Stimulated activated memory B cell treated with anti-CD40 and anti-IgM and Interleukin-4, amounts not matched to agents 10 μg/mL and 1 μg/mL and 100 μg/mL, for 72 hours (primary cell): Measurements from ENCODE around the gene TYRO3.

Experiments used
- ATAC-seq: fragments of 150-1000 bp; cut with Tn5 transposase; 2 replicates; pipeline ENCODE4 v1.10.0; 2021
- H3K27ac Mint-ChIP-seq: one replicate; pipeline ENCODE4 v1.8.0; 2022; ENCODE audit warnings: mild to moderate bottlenecking, mixed read lengths
- H3K27me3 Mint-ChIP-seq: one replicate; pipeline ENCODE4 v1.8.0; 2022; ENCODE audit warnings: mixed read lengths
- H3K36me3 Mint-ChIP-seq: one replicate; pipeline ENCODE4 v1.8.0; 2022; ENCODE audit warnings: mixed read lengths
- H3K4me1 Mint-ChIP-seq: one replicate; pipeline ENCODE4 v1.8.0; 2022; ENCODE audit warnings: mixed read lengths
- H3K4me3 Mint-ChIP-seq: one replicate; pipeline ENCODE4 v1.8.0; 2022; ENCODE audit warnings: mild to moderate bottlenecking, moderate library complexity, mixed read lengths
- H3K9me3 Mint-ChIP-seq: one replicate; pipeline ENCODE4 v1.8.0; 2022; ENCODE audit warnings: mixed read lengths

Gene TYRO3

DNA sequence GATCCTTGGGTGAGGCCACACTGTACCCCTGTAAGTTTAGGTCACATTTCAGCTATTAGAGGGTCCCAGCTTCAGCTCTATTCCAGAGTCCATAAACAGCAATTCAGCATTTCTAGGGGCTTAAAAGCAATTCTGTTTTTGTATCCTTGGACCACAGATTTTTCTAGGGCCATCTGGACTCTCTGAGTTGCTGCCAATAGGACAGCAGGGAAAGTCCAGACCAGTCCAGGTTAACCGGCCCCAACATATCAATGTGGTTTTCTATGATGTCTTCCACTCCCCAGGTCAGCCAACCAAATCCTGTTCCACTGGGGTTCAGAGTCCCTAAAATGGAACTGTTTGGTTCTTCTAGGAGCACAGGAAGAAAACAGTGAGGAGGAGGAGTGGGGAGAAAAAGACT is 40.0 kb downstream of the TYRO3 start:
- Mint-ChIP-seq H3K4me3 (no peak overlapping the region), H3K9me3 (no peaks in the 10 kb centered on the region), H3K27ac (no peak overlapping the region), H3K27me3 (no peaks in the 10 kb centered on the region), H3K36me3 (no peaks in the 10 kb centered on the region), H3K4me1 (peaks cover 4% of the 10 kb centered on the region)
- no peak for ATAC-seq

DNA sequence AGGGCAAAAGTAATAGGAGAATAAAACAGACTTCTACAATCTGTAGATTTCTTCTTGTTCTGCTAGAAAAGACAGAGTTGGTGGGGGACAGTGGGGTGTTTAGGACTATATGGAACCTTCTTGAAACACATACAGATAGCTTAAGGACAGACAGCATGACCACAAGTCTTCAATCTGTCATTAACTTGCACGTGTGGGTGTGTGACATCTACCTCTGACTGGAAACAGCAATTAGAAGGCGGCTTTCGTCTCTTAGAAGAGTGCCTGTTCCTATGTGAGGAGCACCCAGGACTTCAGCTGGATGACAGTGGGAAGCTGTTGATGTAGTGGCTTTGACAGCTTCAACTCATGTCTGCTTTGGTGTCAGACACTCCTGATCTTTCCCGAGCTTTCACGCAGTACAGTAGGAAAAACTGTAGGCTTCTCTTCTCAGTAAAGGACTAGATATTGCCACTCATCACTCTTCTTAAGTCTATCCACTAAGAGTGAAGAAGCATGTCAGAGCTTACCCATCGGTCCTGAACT is 44.5 kb downstream of the TYRO3 start:
- H3K27ac Mint-ChIP-seq = no peak overlapping the region
- H3K36me3 Mint-ChIP-seq = no peaks in the 10 kb centered on the region
- H3K4me3 Mint-ChIP-seq = no peak overlapping the region
- peaks cover 10% of the 10 kb centered on the region for H3K4me1 Mint-ChIP-seq
- no peak for ATAC-seq
- no peaks in the 10 kb centered on the region for H3K9me3 Mint-ChIP-seq
- peaks cover 16% of the 10 kb centered on the region for H3K27me3 Mint-ChIP-seq

DNA sequence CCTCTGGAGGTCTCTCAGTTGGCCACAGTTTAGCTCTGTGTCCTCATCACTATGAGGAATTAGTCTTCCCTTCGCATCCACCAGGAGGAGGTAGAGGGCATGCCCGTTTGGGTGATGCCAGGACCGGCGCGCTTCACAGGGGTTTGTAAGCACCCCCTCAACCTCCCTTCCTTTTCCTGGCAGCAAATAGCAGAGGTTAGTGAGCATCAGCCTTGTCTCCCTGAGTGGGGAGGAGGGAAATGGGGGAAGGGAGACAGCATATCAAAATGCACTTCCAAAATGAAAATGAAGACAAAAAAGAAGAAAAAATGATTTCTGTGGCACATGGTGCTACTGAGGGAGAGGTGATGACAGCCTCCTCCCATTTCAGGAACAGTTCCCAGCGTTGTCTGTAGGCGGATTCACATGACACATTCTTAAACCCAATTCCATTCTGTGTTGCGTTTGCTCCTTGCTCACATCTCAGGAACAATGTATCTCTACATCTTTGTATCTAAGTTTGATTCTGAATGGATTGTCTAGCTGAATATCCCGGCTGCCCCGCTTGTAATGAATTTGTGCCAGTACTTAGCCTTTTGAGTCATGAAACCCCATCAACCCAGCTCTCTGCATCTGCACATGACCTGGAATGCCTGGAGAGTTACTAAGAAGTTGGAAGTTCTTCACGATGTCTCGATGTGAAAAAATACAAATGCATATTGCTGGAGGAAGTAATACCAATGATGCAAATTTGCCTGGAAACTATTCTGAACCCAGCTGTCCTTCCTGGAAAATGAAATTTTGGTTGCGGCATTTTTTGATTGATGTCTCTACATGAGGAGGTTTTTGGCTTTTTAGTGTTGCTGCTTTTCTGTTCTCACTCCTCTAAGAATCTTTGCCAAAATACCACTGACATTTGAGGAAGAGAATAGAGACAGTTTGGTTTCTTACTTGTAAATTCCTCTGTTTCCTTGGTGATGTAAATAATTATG is 45.2 kb downstream of the TYRO3 start:
- H3K27ac Mint-ChIP-seq = no peak overlapping the region
- no peaks in the 10 kb centered on the region for H3K36me3 Mint-ChIP-seq
- ATAC-seq = peak; percentile 77
- H3K9me3 Mint-ChIP-seq = no peaks in the 10 kb centered on the region
- peaks cover 10% of the 10 kb centered on the region for H3K4me1 Mint-ChIP-seq
- peak overlapping the region; percentile 75 for H3K4me3 Mint-ChIP-seq
- H3K27me3 Mint-ChIP-seq = peaks cover 16% of the 10 kb centered on the region

DNA sequence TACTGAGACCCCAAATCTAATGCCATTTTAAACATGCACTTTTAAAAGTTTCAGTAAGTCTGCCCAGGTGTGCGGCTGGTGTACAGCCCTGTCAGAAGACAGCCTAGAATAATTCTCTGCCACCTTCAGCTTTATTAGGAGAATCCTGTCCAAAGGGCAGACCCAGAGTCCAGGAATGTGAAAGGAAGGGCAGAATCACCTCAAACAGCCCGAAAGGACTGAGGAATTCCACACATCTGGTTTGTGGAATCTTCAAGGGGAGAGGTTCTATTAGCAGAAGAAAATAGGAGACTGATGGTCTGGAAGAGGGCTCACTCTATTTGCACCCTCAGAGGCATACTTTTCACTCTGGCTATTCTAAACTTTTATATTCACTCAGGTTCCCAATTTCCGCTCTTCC is 46.6 kb downstream of the TYRO3 start:
- no peak overlapping the region for H3K4me3 Mint-ChIP-seq
- H3K27ac Mint-ChIP-seq = no peak overlapping the region
- H3K4me1 Mint-ChIP-seq = peaks cover 10% of the 10 kb centered on the region
- no peaks in the 10 kb centered on the region for H3K36me3 Mint-ChIP-seq
- H3K9me3 Mint-ChIP-seq = no peaks in the 10 kb centered on the region
- H3K27me3 Mint-ChIP-seq = peaks cover 16% of the 10 kb centered on the region
- ATAC-seq = no peak

DNA sequence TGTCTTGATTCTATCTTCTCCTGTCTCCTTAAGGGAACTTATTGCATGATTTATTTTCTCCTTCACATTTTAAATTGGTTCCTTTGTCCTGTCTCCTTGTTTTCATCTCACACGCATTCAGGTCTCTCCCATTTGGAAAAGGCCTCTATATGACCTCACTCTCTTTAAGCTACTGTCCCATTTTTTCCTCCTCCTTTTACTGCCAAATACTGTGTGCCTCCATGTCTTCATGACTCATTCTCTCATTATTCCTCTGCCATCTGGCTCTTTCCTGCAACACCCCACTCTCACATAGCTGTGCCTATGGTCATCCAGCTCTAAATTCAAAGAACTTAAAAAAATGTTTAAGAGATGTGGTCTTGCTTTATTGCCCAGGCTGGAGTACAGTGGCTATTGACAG is 48.0 kb downstream of the TYRO3 start:
- ATAC-seq = no peak
- H3K36me3 Mint-ChIP-seq = no peaks in the 10 kb centered on the region
- no peak overlapping the region for H3K27ac Mint-ChIP-seq
- no peaks in the 10 kb centered on the region for H3K9me3 Mint-ChIP-seq
- H3K4me1 Mint-ChIP-seq = peaks cover 10% of the 10 kb centered on the region
- no peak overlapping the region for H3K4me3 Mint-ChIP-seq
- peaks cover 16% of the 10 kb centered on the region for H3K27me3 Mint-ChIP-seq

DNA sequence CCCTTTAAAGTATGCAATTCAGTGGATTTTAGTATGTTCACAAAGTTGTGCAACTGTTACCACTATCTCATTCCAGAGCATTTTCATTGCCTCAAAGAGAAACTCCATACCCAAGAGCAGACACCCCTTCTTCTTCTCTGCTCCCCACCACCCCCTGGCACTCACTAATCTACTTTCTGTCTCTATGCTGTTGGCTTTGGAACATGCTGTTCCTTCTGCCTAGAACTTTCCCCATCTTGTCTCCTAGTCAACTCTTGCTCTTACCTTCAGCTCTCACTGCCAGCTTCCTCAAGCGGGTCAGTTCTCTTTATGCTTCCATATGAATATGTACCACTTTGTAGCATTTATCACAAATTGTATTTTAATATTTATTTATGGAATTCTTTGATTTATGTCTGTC is 50.1 kb downstream of the TYRO3 start:
- no peak for ATAC-seq
- Mint-ChIP-seq H3K27me3 (peaks cover 16% of the 10 kb centered on the region), H3K4me1 (peaks cover 6% of the 10 kb centered on the region), H3K36me3 (no peaks in the 10 kb centered on the region), H3K4me3 (no peak overlapping the region), H3K27ac (no peak overlapping the region), H3K9me3 (no peaks in the 10 kb centered on the region)

DNA sequence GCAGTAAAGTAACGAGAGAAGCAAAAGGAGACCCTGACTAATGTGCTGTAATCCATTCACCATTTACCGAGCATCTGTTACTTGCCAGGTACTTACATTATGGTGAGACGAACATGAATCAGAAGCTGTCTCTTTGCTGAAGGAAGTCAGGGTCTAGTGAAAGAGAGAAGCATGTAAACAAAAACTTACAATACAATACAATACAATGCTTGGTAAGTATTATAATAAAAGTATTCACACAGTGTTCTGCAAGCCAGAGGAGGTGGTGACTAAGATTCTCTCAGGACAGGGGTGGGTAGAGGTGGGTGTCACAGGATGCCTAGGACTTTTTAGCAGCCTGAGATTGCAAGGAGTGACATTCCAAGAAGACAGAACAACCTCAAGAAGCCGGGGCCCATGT is 51.0 kb downstream of the TYRO3 start:
- no peaks in the 10 kb centered on the region for H3K4me1 Mint-ChIP-seq
- H3K36me3 Mint-ChIP-seq = no peaks in the 10 kb centered on the region
- no peaks in the 10 kb centered on the region for H3K9me3 Mint-ChIP-seq
- peaks cover 16% of the 10 kb centered on the region for H3K27me3 Mint-ChIP-seq
- no peak for ATAC-seq
- no peak overlapping the region for H3K27ac Mint-ChIP-seq
- no peak overlapping the region for H3K4me3 Mint-ChIP-seq

DNA sequence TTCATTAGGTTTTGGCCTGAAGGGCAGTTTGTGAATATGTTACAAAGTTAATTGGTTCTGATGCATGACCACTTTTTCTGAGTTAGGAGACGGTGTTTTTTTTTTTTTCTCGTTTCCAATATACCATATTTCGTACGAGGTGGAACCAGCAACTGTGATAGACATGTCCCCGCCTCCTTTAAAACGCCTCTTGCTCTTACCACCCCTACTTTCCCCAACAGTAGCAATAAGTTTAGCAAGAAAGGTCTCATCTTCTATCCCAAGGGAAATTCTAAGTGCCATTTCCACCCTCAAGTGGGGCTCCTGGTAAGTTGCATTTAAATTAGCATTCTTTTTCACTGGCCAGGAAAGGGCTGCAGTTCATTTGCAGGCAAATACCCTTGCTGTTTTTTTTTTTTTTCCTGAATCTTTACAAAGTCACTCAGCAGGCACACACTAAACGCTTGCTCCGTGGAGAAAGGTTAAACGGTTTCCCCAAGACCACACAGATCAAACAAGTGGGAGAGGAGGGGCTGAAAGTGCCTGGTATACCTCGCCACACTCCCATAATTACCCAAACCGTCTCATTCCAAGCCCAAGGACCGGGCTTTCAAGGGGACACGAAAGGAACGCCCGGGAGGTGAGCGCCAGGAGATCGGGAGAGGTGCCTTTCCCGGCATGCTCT is 61.7 kb downstream of the TYRO3 start:
- peak; percentile 13 for ATAC-seq
- Mint-ChIP-seq H3K4me3 (peak overlapping the region; percentile 87), H3K27me3 (no peaks in the 10 kb centered on the region)

DNA sequence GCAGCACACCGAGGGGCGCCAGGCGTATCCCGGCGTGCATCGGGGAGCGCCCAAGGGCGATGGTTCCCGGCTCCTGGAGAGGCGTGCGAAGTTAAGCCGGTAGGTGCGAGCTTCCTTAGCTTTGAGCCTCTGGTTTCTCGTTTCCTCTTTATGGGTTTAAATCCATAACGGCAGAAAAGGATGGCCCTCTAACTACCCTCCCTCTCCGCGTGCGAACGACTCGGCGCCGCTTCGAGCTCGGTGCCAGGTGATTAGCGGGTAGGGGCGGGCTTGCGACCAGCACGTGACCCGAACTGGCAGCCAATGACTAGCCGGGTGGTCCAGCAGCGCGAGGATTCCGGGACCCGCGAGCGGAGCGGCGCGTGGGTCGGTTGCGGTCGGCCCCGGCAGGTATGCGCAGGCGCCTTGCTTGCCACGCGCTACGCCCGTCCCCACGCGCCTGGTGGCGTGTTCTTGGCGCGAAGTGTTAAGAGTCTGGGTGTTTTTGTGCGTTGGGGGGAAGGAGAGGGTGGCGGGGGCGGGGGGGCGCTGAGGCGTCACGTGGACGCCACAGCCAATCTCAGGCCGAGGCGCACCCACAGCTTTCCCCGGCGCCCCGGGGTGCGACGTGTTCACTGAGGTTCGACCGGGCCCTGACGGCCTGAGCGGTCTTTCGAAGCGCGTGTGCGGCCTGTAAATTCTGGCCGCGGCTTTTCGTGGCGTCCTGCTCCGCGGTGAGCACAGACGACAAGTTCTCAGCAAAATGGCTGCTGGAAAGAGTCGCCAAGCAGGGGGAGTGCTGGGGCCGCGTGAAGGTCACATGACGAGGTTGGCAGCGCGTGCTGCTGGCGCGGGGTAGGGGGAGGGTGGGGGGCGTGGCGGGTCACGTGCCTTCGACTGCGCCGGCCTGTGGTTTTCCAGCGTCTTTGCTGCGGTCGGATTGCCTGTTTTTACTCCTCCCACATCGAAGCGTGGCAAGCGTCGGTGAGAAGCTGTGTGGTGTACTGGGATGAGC is 62.5 kb downstream of the TYRO3 start:
- Mint-ChIP-seq H3K36me3 (no peaks in the 10 kb centered on the region), H3K4me3 (peak overlapping the region; percentile 87), H3K27me3 (no peaks in the 10 kb centered on the region), H3K27ac (peak overlapping the region; percentile 83), H3K9me3 (peaks cover 3% of the 10 kb centered on the region), H3K4me1 (peaks cover 13% of the 10 kb centered on the region)
- ATAC-seq = peak; percentile 89

More for the DNA sequence above, 61.7 kb downstream of the TYRO3 start:
- H3K36me3 Mint-ChIP-seq = no peaks in the 10 kb centered on the region
- peaks cover 3% of the 10 kb centered on the region for H3K9me3 Mint-ChIP-seq
- H3K4me1 Mint-ChIP-seq = peaks cover 13% of the 10 kb centered on the region
- H3K27ac Mint-ChIP-seq = peak overlapping the region; percentile 83

DNA sequence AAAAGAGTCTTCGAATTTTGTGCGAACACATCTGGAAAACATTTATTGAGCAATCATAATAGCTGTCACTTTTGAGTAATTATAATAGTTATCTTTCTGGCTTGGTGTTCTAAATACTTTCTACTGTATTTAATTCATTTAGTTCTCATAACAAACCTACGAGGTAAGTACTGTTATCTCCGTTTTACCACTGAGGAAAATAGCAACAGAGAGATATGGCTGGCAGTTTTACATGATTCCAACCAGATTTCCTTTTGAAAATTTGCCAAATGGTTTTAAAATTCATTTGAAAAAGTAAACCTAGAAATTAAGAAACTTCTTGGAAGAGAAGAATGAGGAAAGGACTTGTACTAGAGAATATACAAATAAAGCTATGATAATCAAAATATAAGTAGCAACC is 63.9 kb downstream of the TYRO3 start:
- no peak overlapping the region for H3K4me3 Mint-ChIP-seq
- peaks cover 13% of the 10 kb centered on the region for H3K4me1 Mint-ChIP-seq
- no peak for ATAC-seq
- H3K9me3 Mint-ChIP-seq = peaks cover 3% of the 10 kb centered on the region
- no peaks in the 10 kb centered on the region for H3K27me3 Mint-ChIP-seq
- H3K27ac Mint-ChIP-seq = no peak overlapping the region
- no peaks in the 10 kb centered on the region for H3K36me3 Mint-ChIP-seq

DNA sequence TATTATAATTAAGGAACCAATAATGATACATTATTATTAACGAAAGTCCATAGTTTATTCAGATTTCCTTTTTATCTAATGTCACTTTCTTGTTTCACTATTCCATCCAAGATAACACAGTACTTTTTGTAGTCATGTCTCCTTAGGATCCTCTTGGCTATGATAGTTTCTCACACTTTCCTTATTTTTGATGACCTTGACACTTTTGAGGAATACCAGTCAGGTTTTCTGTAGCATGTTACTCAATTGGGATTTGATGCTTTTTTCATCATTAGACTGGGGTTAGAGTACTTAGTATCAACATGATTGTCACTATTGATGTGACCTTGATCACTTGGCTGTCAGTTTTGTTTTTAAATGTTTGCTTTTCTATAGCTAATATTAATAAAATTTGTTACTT is 68.2 kb downstream of the TYRO3 start:
- no peak overlapping the region for H3K27ac Mint-ChIP-seq
- ATAC-seq = no peak
- H3K4me3 Mint-ChIP-seq = no peak overlapping the region
- no peaks in the 10 kb centered on the region for H3K36me3 Mint-ChIP-seq
- H3K9me3 Mint-ChIP-seq = no peaks in the 10 kb centered on the region
- no peaks in the 10 kb centered on the region for H3K27me3 Mint-ChIP-seq
- H3K4me1 Mint-ChIP-seq = no peaks in the 10 kb centered on the region

DNA sequence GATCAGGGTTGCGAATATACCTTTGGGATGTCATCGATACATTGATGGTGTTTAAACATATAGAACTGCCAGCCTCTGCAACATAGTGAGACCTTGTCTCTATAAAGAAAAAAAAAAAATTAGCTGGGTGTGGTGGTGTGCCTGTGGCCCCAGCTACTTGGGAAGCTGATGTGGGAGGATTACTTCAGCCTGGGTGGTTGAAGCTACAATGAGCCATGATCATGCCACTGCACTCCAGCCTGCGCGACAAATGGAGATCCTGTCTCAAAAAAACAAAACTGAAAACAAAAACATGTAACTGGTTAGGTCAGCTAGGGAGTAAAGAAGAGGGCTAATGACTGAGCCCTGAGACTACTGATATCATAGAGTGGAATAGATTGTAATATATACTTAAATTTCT is 70.5 kb downstream of the TYRO3 start:
- no peaks in the 10 kb centered on the region for H3K36me3 Mint-ChIP-seq
- H3K9me3 Mint-ChIP-seq = no peaks in the 10 kb centered on the region
- ATAC-seq = no peak
- no peak overlapping the region for H3K27ac Mint-ChIP-seq
- no peaks in the 10 kb centered on the region for H3K27me3 Mint-ChIP-seq
- H3K4me3 Mint-ChIP-seq = no peak overlapping the region
- H3K4me1 Mint-ChIP-seq = peaks cover 10% of the 10 kb centered on the region

DNA sequence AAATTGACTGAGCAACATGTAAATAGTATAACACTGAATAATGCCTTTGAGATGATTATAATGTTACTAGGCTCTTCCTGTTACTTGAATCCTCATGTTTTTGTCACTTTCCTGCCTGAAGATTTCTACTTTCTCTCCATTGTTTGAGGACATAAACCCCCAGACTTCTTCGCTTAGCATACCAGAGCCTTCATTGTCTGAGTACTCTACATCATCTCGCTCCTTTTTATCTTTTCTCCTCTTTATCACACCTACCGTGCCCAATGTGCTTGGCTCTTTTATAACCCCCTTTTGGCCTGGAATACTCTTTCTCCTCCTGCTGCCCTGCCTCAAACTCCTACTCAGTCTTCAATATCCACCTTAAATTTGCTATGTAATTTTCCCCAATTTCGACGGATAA is 70.9 kb downstream of the TYRO3 start:
- no peak overlapping the region for H3K27ac Mint-ChIP-seq
- no peak overlapping the region for H3K4me3 Mint-ChIP-seq
- no peaks in the 10 kb centered on the region for H3K9me3 Mint-ChIP-seq
- no peak for ATAC-seq
- no peaks in the 10 kb centered on the region for H3K36me3 Mint-ChIP-seq
- H3K27me3 Mint-ChIP-seq = no peaks in the 10 kb centered on the region
- peaks cover 14% of the 10 kb centered on the region for H3K4me1 Mint-ChIP-seq

DNA sequence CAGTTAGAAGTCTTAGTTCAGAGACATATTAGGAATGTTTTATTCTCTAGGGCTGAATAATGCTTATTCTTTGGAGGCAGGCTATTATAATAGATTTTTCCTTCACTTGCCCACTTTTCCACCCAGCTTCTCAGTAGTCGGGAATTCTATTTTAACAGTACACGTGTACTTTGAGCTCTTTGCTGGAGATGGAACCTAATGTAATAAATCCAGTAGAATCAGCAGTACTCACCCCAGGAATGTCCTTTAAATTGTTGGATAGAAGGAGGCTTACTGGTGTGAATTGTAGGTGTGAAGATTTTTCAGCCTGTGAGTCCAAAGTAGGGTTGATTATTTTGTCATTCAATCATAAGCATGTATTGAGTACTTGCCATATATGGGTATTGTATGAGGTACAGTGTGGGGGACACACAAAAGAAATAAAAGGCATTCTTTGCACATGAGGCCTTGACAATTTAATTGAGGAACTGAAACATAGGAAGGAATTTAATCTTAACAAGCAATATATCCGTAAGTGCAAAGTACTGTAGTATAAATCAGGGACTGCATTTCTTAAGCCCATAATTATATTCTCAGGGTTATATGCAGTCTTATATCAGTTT is 71.7 kb downstream of the TYRO3 start:
- no peak overlapping the region for H3K27ac Mint-ChIP-seq
- H3K4me3 Mint-ChIP-seq = no peak overlapping the region
- ATAC-seq = no peak
- H3K9me3 Mint-ChIP-seq = no peaks in the 10 kb centered on the region
- H3K27me3 Mint-ChIP-seq = no peaks in the 10 kb centered on the region
- no peaks in the 10 kb centered on the region for H3K36me3 Mint-ChIP-seq
- peaks cover 14% of the 10 kb centered on the region for H3K4me1 Mint-ChIP-seq
